Astrocyte of the cerebellum (primary cell): ENCODE data around the gene SNX12.
A peak's percentile ranks its signal among the peaks of the same experiment; 100 is the strongest.
"Not testable (repeated sequence)": the region's sequence is repeated elsewhere in the genome, so short reads cannot be mapped to it uniquely, and the experiment has no call there.

Experiments
- DNase-seq: peaks from one replicate; pipeline ENCODE4 v3.0.0-alpha.2; 2011; ENCODE audit warnings: low read depth
- H3K4me3 ChIP-seq: 2 replicates; pipeline ENCODE4 v1.5.1; 2011; ENCODE audit warnings: mild to moderate bottlenecking, low read depth, low read length, moderate library complexity
- in situ Hi-C: cut with HindIII; loops from 2 replicates; pipeline ENCODE4 v1.10.0; 2017; ENCODE audit warnings: low sequenced_read_pairs
- TF ChIP-seq, protein P1 (sequence below): IDR thresholded peaks from 2 replicates; pipeline ENCODE4 v1.5.1; 2012; ENCODE audit warnings: low read length, low read depth, moderate library complexity, mild to moderate bottlenecking; ENCODE audit errors: missing control alignments

SNX12 gene

DNA sequence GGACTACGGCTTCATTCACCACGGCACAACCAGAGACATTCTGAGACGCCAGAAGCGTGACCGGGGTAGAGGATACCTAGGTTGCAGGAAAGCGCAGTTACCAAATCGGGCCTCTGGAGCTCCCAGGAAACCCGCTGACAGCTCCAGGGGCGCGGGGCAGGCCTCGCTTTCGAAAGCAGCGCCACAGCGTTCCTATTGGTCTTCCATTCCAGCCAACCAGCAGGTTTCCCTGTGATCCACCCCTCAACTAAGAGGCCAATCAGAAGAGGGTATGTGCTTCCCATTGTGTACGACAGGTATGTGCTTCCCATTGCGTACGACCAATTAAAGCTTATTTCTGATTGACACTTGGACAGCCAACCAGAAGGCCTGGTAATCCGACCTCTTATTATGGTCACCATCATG is 14.9 kb downstream of the SNX12 start:
- H3K4me3 ChIP-seq = peak overlapping the region; percentile 7
- DNase-seq = no peak
- TF ChIP-seq, protein P1, sequence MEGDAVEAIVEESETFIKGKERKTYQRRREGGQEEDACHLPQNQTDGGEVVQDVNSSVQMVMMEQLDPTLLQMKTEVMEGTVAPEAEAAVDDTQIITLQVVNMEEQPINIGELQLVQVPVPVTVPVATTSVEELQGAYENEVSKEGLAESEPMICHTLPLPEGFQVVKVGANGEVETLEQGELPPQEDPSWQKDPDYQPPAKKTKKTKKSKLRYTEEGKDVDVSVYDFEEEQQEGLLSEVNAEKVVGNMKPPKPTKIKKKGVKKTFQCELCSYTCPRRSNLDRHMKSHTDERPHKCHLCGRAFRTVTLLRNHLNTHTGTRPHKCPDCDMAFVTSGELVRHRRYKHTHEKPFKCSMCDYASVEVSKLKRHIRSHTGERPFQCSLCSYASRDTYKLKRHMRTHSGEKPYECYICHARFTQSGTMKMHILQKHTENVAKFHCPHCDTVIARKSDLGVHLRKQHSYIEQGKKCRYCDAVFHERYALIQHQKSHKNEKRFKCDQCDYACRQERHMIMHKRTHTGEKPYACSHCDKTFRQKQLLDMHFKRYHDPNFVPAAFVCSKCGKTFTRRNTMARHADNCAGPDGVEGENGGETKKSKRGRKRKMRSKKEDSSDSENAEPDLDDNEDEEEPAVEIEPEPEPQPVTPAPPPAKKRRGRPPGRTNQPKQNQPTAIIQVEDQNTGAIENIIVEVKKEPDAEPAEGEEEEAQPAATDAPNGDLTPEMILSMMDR = no peak
- in situ Hi-C loops = no loop called here

DNA sequence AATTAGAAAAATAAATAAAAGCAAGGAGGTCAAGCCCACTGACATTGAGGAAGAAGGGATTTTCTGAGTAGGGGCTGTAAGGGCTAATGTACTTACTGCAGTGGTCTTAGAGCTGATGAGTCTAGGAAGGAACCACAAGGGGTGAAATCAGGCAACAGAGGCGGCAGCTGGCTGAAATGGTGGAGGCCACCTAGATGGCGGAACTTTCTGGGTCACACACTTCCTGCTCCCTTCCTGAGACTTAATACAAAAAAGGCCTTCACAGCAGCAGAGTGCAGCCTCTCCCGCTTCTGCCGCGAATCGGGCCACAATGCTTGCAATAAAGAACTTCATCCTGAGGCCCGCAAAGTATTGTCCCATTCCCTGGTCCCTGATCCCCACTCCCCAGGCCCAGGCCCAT is 15.4 kb downstream of the SNX12 start:
- in situ Hi-C loops = no loop called here
- peak overlapping the region; percentile 7 for H3K4me3 ChIP-seq
- TF ChIP-seq, protein P1 = no peak
- no peak for DNase-seq

DNA sequence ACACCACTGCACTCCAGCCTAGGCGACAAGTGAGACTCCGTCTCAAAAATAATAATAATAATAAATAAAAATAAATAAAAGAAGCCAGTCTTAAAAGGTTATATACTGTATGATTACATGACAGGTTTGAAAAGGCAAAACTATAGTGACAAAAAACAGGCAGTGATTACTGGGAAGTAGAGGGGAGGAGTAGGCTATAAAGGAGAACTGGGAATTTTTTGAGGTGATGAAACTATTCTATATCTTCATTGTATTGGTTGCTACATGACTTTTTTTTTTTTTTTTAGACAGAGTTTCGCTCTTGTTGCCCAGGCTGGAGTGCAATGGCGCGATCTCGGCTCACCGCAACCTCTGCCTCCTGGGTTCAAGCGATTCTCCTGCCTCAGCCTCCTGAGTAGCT is 20.2 kb downstream of the SNX12 start:
- in situ Hi-C loops, H3K4me3 ChIP-seq, DNase-seq: not testable (repeated sequence)

DNA sequence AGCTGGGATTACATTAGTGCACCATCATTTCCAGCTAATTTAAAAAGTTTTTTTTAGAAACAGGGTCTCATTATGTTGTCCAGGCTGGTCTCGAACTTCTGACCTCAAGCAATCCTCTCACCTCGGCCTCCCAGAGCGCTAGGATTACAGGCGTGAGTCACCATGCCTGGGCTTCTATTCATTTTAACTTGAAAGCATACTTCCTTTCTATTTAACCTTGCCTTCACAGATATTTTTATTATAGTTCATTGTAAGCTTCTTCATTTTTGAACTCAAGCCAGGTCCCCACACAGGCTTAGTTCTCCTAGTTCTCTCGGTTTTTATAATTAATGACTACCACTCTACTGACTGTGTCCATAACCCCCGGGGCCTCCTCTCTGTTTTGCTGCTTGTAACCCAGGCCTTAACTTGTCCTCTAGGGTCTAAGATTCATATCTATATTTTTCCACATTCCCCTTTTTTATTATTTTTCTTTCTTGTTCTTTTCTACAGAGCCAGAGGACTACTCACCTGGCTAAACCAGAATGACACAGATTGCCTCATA is 50.7 kb downstream of the SNX12 start:
- H3K4me3 ChIP-seq = no peak overlapping the region
- TF ChIP-seq, protein P1 = no peak
- DNase-seq = peak; percentile 22
- in situ Hi-C loops = no loop called here
